ENCODE measurements around the gene MGMT. TPM values are rescaled to one million over a fixed set of nuclear protein-coding genes. Genes with fewer than 3 reads are reported as not detected.

MGMT gene
- total RNA-seq, 4 donors from 2014 or later: 16.5 to 37.5 (median 32.1) TPM

DNA sequence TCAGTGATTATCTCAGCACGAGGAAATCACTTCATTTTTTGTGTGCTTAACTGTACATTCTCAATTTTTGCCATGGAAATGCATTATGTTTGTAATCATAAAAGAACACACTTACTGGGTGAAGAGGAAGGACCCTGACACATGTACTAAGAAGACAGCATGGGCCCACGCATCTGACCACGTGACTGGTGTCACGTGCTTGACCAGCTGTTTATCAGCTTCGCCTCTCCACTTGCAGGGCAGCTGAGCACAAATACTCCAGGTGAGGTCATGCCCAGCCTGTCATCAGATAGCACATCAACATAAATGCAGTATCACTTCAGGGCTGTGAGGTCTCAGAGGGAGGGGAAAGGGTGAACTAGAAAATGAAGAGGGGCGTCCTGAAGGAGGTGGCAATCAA lies 317.2 kb downstream of the MGMT start:
- no peaks in the 10 kb centered on the region for H3K4me1 ChIP-seq
- H3K9me3 ChIP-seq: peaks cover 0 to 29% (median 0%) of the 10 kb centered on the region in 3 donors
- no peak for TF ChIP-seq POLR2A (IDR thresholded peaks at IDR 0.05)
- no peak for TF ChIP-seq POLR2AphosphoS5 (IDR thresholded peaks at IDR 0.05)
- no peak for TF ChIP-seq EP300 (IDR thresholded peaks at IDR 0.05)
- TF ChIP-seq, protein P1, sequence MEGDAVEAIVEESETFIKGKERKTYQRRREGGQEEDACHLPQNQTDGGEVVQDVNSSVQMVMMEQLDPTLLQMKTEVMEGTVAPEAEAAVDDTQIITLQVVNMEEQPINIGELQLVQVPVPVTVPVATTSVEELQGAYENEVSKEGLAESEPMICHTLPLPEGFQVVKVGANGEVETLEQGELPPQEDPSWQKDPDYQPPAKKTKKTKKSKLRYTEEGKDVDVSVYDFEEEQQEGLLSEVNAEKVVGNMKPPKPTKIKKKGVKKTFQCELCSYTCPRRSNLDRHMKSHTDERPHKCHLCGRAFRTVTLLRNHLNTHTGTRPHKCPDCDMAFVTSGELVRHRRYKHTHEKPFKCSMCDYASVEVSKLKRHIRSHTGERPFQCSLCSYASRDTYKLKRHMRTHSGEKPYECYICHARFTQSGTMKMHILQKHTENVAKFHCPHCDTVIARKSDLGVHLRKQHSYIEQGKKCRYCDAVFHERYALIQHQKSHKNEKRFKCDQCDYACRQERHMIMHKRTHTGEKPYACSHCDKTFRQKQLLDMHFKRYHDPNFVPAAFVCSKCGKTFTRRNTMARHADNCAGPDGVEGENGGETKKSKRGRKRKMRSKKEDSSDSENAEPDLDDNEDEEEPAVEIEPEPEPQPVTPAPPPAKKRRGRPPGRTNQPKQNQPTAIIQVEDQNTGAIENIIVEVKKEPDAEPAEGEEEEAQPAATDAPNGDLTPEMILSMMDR (IDR thresholded peaks at IDR 0.05): no peak
- H3K27me3 ChIP-seq: peaks cover 5% of the 10 kb centered on the region
- H3K27ac ChIP-seq: no peak overlapping the region
- H3K36me3 ChIP-seq: no peaks in the 10 kb centered on the region
- 79 to 80% methylated on average over 5 of the region's 6 CpGs for WGBS, 2 donors (ENCODE audit: low coverage in 1 of 2)
- no peak overlapping the region for H3K4me3 ChIP-seq
- ATAC-seq: no peak

DNA sequence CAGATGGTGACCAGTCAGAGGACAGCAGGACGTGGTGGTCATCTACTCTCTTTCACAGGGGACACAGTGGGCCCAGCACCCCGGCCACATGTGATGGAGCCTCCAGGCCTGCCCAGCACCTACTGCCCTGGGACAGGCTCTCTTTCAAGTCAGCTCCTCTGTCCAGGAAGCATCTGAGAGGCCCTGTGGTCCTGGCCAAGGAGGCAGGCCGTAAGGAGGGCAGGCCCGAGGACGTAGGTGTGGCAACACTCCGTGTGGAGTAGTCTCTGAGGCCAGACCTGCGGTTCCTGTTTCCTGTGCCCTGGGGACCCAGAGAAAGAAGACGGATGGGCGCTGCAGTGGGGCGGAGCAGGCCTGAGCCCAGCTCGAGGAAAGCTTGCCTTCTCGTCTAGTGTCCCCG lies 317.9 kb downstream of the MGMT start:
- TF ChIP-seq POLR2AphosphoS5 (IDR thresholded peaks at IDR 0.05) (no peak), POLR2A (IDR thresholded peaks at IDR 0.05) (no peak), EP300 (IDR thresholded peaks at IDR 0.05) (no peak)
- TF ChIP-seq, protein P1 (IDR thresholded peaks at IDR 0.05): no peak
- ATAC-seq: no peak
- H3K27me3 ChIP-seq: peaks cover 5% of the 10 kb centered on the region
- H3K27ac ChIP-seq: no peak overlapping the region
- WGBS, 2 donors (ENCODE audit: low coverage in 1 of 2): 64% methylated on average over 3 of the region's 13 CpGs; no CpG with 5 or more reads in 1 of the 2 donors
- no peaks in the 10 kb centered on the region for H3K36me3 ChIP-seq
- H3K4me1 ChIP-seq: no peaks in the 10 kb centered on the region
- H3K9me3 ChIP-seq: peaks cover 0 to 32% (median 0%) of the 10 kb centered on the region in 3 donors
- no peak overlapping the region for H3K4me3 ChIP-seq

DNA sequence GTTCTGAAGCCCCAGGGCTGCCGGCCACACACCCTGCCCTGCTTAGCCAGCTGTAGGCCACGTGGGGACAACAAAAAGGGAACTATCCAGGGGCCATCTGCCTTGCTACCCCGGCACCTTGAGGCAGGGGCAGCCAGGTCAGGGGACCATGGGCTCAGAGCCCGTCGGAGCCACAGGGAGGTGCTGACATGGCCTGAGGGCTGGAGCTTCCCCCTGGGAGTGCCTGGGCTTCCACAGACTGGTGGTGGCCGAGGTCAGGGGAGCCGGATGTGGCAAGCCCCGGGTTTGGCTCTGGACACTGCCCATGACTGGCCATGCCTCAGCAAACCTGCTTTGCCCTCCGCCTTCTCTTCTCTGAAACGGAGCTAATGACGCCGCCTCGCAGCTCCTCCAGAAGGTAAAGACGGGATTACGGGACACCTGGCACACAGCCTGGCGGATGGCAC lies 318.5 kb downstream of the MGMT start:
- 88% methylated on average over 8 of the region's 16 CpGs; no CpG with 5 or more reads in 1 of the 2 donors for WGBS, 2 donors (ENCODE audit: low coverage in 1 of 2)
- Histone ChIP-seq H3K27me3 (peaks cover 5% of the 10 kb centered on the region), H3K9me3 (peaks cover 0 to 37% (median 0%) of the 10 kb centered on the region in 3 donors), H3K36me3 (no peaks in the 10 kb centered on the region), H3K4me3 (no peak overlapping the region), H3K4me1 (no peaks in the 10 kb centered on the region), H3K27ac (no peak overlapping the region)
- ATAC-seq: no peak
- no peak for TF ChIP-seq POLR2AphosphoS5 (IDR thresholded peaks at IDR 0.05)
- no peak for TF ChIP-seq EP300 (IDR thresholded peaks at IDR 0.05)
- no peak for TF ChIP-seq POLR2A (IDR thresholded peaks at IDR 0.05)
- TF ChIP-seq, protein P1 (IDR thresholded peaks at IDR 0.05): no peak

DNA sequence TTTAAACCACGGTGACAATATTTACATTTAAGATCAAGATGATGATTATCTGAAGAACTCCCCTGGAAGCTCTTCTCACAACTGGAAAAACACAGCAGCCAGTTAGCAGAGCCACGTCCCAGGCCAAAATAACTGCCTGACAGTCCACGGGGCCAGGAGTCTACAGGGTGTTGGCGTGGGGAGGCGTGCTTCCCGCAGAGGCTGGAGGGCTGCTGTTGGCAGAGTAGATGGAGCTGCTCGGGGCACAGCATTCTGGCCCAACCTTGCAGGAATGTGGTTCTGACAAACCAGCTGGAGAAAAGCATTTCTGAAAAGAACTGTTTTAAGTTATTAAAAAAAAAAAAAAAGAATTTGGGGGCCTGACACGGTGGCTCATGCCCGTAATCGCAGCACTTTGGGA lies 319.2 kb downstream of the MGMT start:
- 48 to 64% methylated on average over 8 to 9 of the region's 10 CpGs for WGBS, 2 donors (ENCODE audit: low coverage in 1 of 2)

DNA sequence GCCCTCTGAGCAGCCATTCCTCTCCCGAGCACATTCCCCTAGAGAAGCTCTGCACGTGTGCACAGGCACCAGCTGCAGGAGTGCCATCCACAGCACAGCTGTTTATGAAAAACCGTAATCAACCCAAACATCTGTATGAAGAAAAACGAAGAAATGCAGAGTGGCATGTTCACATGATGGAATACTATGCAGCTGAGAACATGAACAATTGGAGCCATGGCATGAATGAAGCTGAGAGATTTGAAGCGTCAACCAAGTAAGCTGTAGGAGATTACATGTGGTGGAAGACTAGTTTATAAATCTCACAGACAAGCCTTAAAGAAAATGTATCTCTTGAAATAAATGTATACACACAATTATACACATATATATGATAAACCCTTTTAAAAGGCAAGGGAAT lies 320.5 kb downstream of the MGMT start:
- no peaks in the 10 kb centered on the region for H3K4me1 ChIP-seq
- TF ChIP-seq EP300 (IDR thresholded peaks at IDR 0.05) (no peak), POLR2AphosphoS5 (IDR thresholded peaks at IDR 0.05) (no peak), POLR2A (IDR thresholded peaks at IDR 0.05) (no peak)
- TF ChIP-seq, protein P1 (IDR thresholded peaks at IDR 0.05): no peak
- 85 to 90% methylated on average over 2 to 5 of the region's 5 CpGs for WGBS, 2 donors (ENCODE audit: low coverage in 1 of 2)

More for the DNA sequence above, 319.2 kb downstream of the MGMT start:
- Histone ChIP-seq H3K27ac (no peak overlapping the region), H3K9me3 (peaks cover 0 to 43% (median 0%) of the 10 kb centered on the region in 3 donors), H3K4me1 (no peaks in the 10 kb centered on the region), H3K4me3 (no peak overlapping the region), H3K27me3 (peaks cover 5% of the 10 kb centered on the region), H3K36me3 (no peaks in the 10 kb centered on the region)
- no peak for ATAC-seq
- TF ChIP-seq EP300 (IDR thresholded peaks at IDR 0.05) (no peak), POLR2AphosphoS5 (IDR thresholded peaks at IDR 0.05) (no peak), POLR2A (IDR thresholded peaks at IDR 0.05) (no peak)
- TF ChIP-seq, protein P1 (IDR thresholded peaks at IDR 0.05): no peak

More for the DNA sequence above, 320.5 kb downstream of the MGMT start:
- Histone ChIP-seq H3K9me3 (peaks cover 0 to 54% (median 0%) of the 10 kb centered on the region in 3 donors), H3K27me3 (peaks cover 5% of the 10 kb centered on the region), H3K27ac (no peak overlapping the region), H3K36me3 (no peaks in the 10 kb centered on the region), H3K4me3 (no peak overlapping the region)
- ATAC-seq: no peak
